ENCODE results near the gene FBXL7. TPM values are rescaled to one million over a fixed set of nuclear protein-coding genes. Genes with fewer than 3 reads are reported as not detected.

FBXL7 gene
- total and polyA plus RNA-seq, 10 donors: 1.1 to 12.9 (median 8.3) TPM

GRCh38 chr5:15740383-15740782 is 240.4 kb downstream of the FBXL7 start:
- H3K4me1 ChIP-seq: no peaks in the 10 kb centered on the region
- H3K9me3 ChIP-seq: peaks cover 0 to 28% (median 15%) of the 10 kb centered on the region in 8 donors
- H3K4me3 ChIP-seq: no peak overlapping the region
- DNase-seq: no peak
- no peak overlapping the region for H3K27ac ChIP-seq
- intact Hi-C loops (cut with DNase I; ENCODE audit: low total_unique reads): no loop called here
- no peaks in the 10 kb centered on the region for H3K36me3 ChIP-seq
- TF ChIP-seq CTCF (IDR thresholded peaks at IDR 0.05 in 8 of 11, conservative IDR thresholded peaks at IDR 0.05 in 3 of 11) (no peak), POLR2AphosphoS5 (IDR thresholded peaks at IDR 0.05) (no peak), POLR2A (IDR thresholded peaks at IDR 0.05) (no peak)
- no peaks in the 10 kb centered on the region for H3K27me3 ChIP-seq (replicated peaks in 1 of 7)

- Histone ChIP-seq H3K27ac (no peak overlapping the region), H3K4me1 (no peaks in the 10 kb centered on the region), H3K9me3 (peaks cover 0 to 28% (median 15%) of the 10 kb centered on the region in 8 donors), H3K27me3 (replicated peaks in 1 of 7) (no peaks in the 10 kb centered on the region), H3K4me3 (no peak overlapping the region), H3K36me3 (no peaks in the 10 kb centered on the region)
- no peak for DNase-seq
- 65 to 82% (median 74%) methylated on average over 5 of the region's 5 CpGs for WGBS, 5 donors
- TF ChIP-seq POLR2A (IDR thresholded peaks at IDR 0.05) (no peak), POLR2AphosphoS5 (IDR thresholded peaks at IDR 0.05) (no peak), CTCF (IDR thresholded peaks at IDR 0.05 in 8 of 11, conservative IDR thresholded peaks at IDR 0.05 in 3 of 11) (no peak)
- intact Hi-C loops (cut with DNase I; ENCODE audit: low total_unique reads): no loop called here
Measured at GRCh38 chr5:15741591-15741990, 241.6 kb downstream of the FBXL7 start.

- WGBS, 5 donors: 56 to 73% (median 68%) methylated on average over 2 of the region's 2 CpGs
- intact Hi-C loops (cut with DNase I; ENCODE audit: low total_unique reads): no loop called here
Measured at GRCh38 chr5:15746833-15747232, 246.9 kb downstream of the FBXL7 start.

GRCh38 chr5:15748266-15748665 is 248.3 kb downstream of the FBXL7 start:
- no peak for DNase-seq
- Histone ChIP-seq H3K9me3 (peaks cover 0 to 16% (median 10%) of the 10 kb centered on the region in 8 donors), H3K4me1 (peaks cover 0 to 1% (median 0%) of the 10 kb centered on the region in 6 donors), H3K27ac (no peak overlapping the region), H3K27me3 (replicated peaks in 1 of 7) (no peaks in the 10 kb centered on the region), H3K36me3 (no peaks in the 10 kb centered on the region), H3K4me3 (no peak overlapping the region)
- 60 to 65% (median 62%) methylated on average over 2 of the region's 2 CpGs for WGBS, 5 donors
- intact Hi-C loops (cut with DNase I; ENCODE audit: low total_unique reads): no loop called here
- TF ChIP-seq CTCF (IDR thresholded peaks at IDR 0.05 in 8 of 11, conservative IDR thresholded peaks at IDR 0.05 in 3 of 11) (no peak), POLR2A (IDR thresholded peaks at IDR 0.05) (no peak), POLR2AphosphoS5 (IDR thresholded peaks at IDR 0.05) (no peak)

More at GRCh38 chr5:15746833-15747232, 246.9 kb downstream of the FBXL7 start:
- Histone ChIP-seq H3K27me3 (replicated peaks in 1 of 7) (no peaks in the 10 kb centered on the region), H3K4me1 (no peaks in the 10 kb centered on the region), H3K9me3 (peaks cover 0 to 28% (median 14%) of the 10 kb centered on the region in 8 donors), H3K27ac (no peak overlapping the region), H3K36me3 (no peaks in the 10 kb centered on the region), H3K4me3 (no peak overlapping the region)
- TF ChIP-seq CTCF (IDR thresholded peaks at IDR 0.05 in 8 of 11, conservative IDR thresholded peaks at IDR 0.05 in 3 of 11): no peak
- TF ChIP-seq POLR2AphosphoS5 (IDR thresholded peaks at IDR 0.05): no peak
- TF ChIP-seq POLR2A (IDR thresholded peaks at IDR 0.05): no peak
- no peak for DNase-seq

All from spleen (tissue), 11 donors.